IPS-NIHi11 (cell line): ENCODE data around the gene TPGS2.
"Not testable (repeated sequence)": the region's sequence is repeated elsewhere in the genome, so short reads cannot be mapped to it uniquely, and the experiment has no call there.

Source experiments
- DNase-seq: peaks from one replicate; pipeline ENCODE4 v3.0.0; 2012; ENCODE audit warnings: mixed read lengths, low spot score

TPGS2 gene

GRCh38 chr18:36828630-36829361 is at the start of gene TPGS2, which contains the start of gene KIAA1328:
Gene TPGS2, minus strand, starts transcription at chr18:36829002. Its CDS starts 235 bp downstream, at chr18:36828767.
Gene KIAA1328, plus strand, starts transcription at chr18:36829127. Its CDS starts 12 bp downstream, at chr18:36829139.
- DNase-seq = peak; percentile 94

- DNase-seq = not testable (repeated sequence)
Measured at GRCh38 chr18:36873826-36874225, 45.0 kb upstream of the TPGS2 start.

GRCh38 chr18:36872329-36872728 is 43.5 kb upstream of the TPGS2 start:
- no peak for DNase-seq

GRCh38 chr18:36871801-36872200 is 43.0 kb upstream of the TPGS2 start:
- DNase-seq = no peak

- no peak for DNase-seq
Measured at GRCh38 chr18:36867056-36867455, 38.3 kb upstream of the TPGS2 start.

- DNase-seq = no peak
Measured at GRCh38 chr18:36862182-36862581, 33.4 kb upstream of the TPGS2 start.

GRCh38 chr18:36856815-36857214 is 28.0 kb upstream of the TPGS2 start:
- DNase-seq = no peak

GRCh38 chr18:36851202-36851590 is 22.4 kb upstream of the TPGS2 start:
- no peak for DNase-seq

- DNase-seq = no peak
Measured at GRCh38 chr18:36850527-36851201, 21.9 kb upstream of the TPGS2 start.

GRCh38 chr18:36849288-36850006 is 20.6 kb upstream of the TPGS2 start:
- no peak for DNase-seq

GRCh38 chr18:36848609-36849008 is 19.8 kb upstream of the TPGS2 start:
- DNase-seq = no peak

- no peak for DNase-seq
Measured at GRCh38 chr18:36843784-36844183, 15.0 kb upstream of the TPGS2 start.

GRCh38 chr18:36843199-36843598 is 14.4 kb upstream of the TPGS2 start:
- DNase-seq = no peak

GRCh38 chr18:36839835-36840234 is 11.0 kb upstream of the TPGS2 start:
- DNase-seq = no peak

GRCh38 chr18:36835927-36836326 is 7.1 kb upstream of the TPGS2 start:
- DNase-seq = no peak

GRCh38 chr18:36833120-36833519 is 4.3 kb upstream of the TPGS2 start:
- no peak for DNase-seq

GRCh38 chr18:36831139-36831538 is 2.3 kb upstream of the TPGS2 start:
- DNase-seq = no peak

- no peak for DNase-seq
Measured at GRCh38 chr18:36830158-36830495, 1.3 kb upstream of the TPGS2 start.

- DNase-seq = no peak
Measured at GRCh38 chr18:36829362-36830157, 758 bp upstream of the TPGS2 start.

- DNase-seq = peak; percentile 43
Measured at GRCh38 chr18:36828157-36828629, 609 bp downstream of the TPGS2 start.

GRCh38 chr18:36826556-36826955 is 2.2 kb downstream of the TPGS2 start:
- DNase-seq = no peak

- DNase-seq = no peak
Measured at GRCh38 chr18:36825526-36825925, 3.3 kb downstream of the TPGS2 start.
